ENCODE data around the gene ANKLE2. TPM values are rescaled to one million over a fixed set of nuclear protein-coding genes. Genes with fewer than 3 reads are reported as not detected.

Gene ANKLE2
- total and polyA plus RNA-seq, 10 of the 15 experiments (the other 5 are each of a cell fraction or from before 2014, with no cell fraction given) = 4.3 to 89.4 (median 53.0) TPM

- POLR2A ChIA-PET = no interaction called here
- ATAC-seq (no peak), FAIRE-seq (no peak), DNase-seq (ENCODE audit: low read depth, low spot score) (no peak)
- no TSS peak for BruUV-seq (replicated peaks)
- Histone ChIP-seq H3K36me3 (ENCODE audit: control insufficient read depth in 2 of 2, insufficient read depth in 2 of 2, low read length in 1 of 2) (peaks cover 39 to 53% of the 10 kb centered on the region in 2 experiments), H3K27me3 (replicated peaks in 1 of 2; ENCODE audit: control insufficient read depth in 2 of 2, insufficient read depth in 2 of 2, low read length in 1 of 2) (no peaks in the 10 kb centered on the region), H3K27ac (ENCODE audit: control insufficient read depth, insufficient read depth) (no peak overlapping the region), H3K79me2 (ENCODE audit: control insufficient read depth, insufficient read depth, low read length) (peaks cover 3% of the 10 kb centered on the region), H3K4me2 (ENCODE audit: control insufficient read depth, insufficient read depth) (no peak overlapping the region), H3K4me1 (ENCODE audit: control insufficient read depth, insufficient read depth, low read length) (no peaks in the 10 kb centered on the region), H2AFZ (ENCODE audit: control insufficient read depth, low read depth, low read length) (no peak overlapping the region), H4K20me1 (ENCODE audit: control insufficient read depth, insufficient read depth) (peaks cover 4% of the 10 kb centered on the region; the same call in 1 of the 2 replicates), H3K9ac (ENCODE audit: control insufficient read depth, insufficient read depth, low read length) (no peak overlapping the region), H3K4me3 (no peak overlapping the region), H3K9me3 (replicated peaks; ENCODE audit: control insufficient read depth, insufficient read depth, low read length) (no peaks in the 10 kb centered on the region)
- in situ Hi-C loops (cut with MboI) (no loop called here), intact Hi-C loops (cut with micrococcal nuclease; ENCODE audit: unreplicated experiment) (no loop called here)
- RAD21 ChIA-PET (ENCODE audit: unreplicated experiment) = no interaction called here
- TF ChIP-seq ZBED1 (IDR thresholded peaks at IDR 0.05; ENCODE audit: borderline replicate concordance) (no peak), NRF1 (conservative IDR thresholded peaks at IDR 0.05; ENCODE audit: low read depth, low read length) (no peak), SMC3 (IDR thresholded peaks at IDR 0.05; ENCODE audit: borderline replicate concordance, low read length) (no peak), ATF7 (IDR thresholded peaks at IDR 0.05; ENCODE audit: low read depth) (no peak), ETV6 (conservative IDR thresholded peaks at IDR 0.05 in 1 of 2, IDR thresholded peaks at IDR 0.05 in 1 of 2; ENCODE audit: borderline replicate concordance in 1 of 2, low read depth in 1 of 2) (no peak), RFX5 (IDR thresholded peaks at IDR 0.05; ENCODE audit: low read depth, low read length) (no peak), NR2C2 (IDR thresholded peaks at IDR 0.05; ENCODE audit: borderline replicate concordance, control insufficient read depth, insufficient read length, low read depth) (no peak), NR2C1 (IDR thresholded peaks at IDR 0.05) (no peak), CEBPB (IDR thresholded peaks at IDR 0.05; ENCODE audit: borderline replicate concordance in 1 of 2, low read depth in 2 of 2, low read length in 2 of 2) (no peak), CBX3 (IDR thresholded peaks at IDR 0.05; ENCODE audit: borderline replicate concordance, low read depth) (no peak), E4F1 (IDR thresholded peaks at IDR 0.05; ENCODE audit: borderline replicate concordance, partially characterized antibody) (no peak), SIX5 (IDR thresholded peaks at IDR 0.05; ENCODE audit: low read depth, low read length, severe bottlenecking) (no peak), REST (IDR thresholded peaks at IDR 0.05; ENCODE audit: low read depth, low read length) (no peak), MXI1 (IDR thresholded peaks at IDR 0.05; ENCODE audit: low read depth, low read length) (no peak), HCFC1 (IDR thresholded peaks at IDR 0.05; ENCODE audit: low read length) (no peak)
- WGBS (ENCODE audit: insufficient coverage, insufficient replicate concordance, low lambda C conversion rate, missing lambda C conversion rate) = 88% methylated on average over 11 of the region's 11 CpGs
- CTCF ChIA-PET = no interaction called here
- SMC1A ChIA-PET (ENCODE audit: uncharacterized antibody, unreplicated experiment) = interaction anchor here (1.0 kb wide), 1 partner anchor 12 kb away, joined by 3 read pairs; no protein-coding TSS in a partner anchor
Observed at GRCh38 chr12:132747395-132747794, 14.2 kb downstream of the ANKLE2 start.
